IMR-90 (cell line): ENCODE measurements around the gene VWA8. TPM values are rescaled to one million over a fixed set of nuclear protein-coding genes. Genes with fewer than 3 reads are reported as not detected.

Experiments
- ATAC-seq: fragments of 200-7000 bp; cut with Tn5 transposase; 2 replicates; pipeline ENCODE4 v1.9.1; 2020; ENCODE audit warnings: low read depth, mild to moderate bottlenecking, moderate library complexity
- BruUV-seq: library from RNA; stranded (reverse); fragments of 400-500 nt; replicated peaks from 2 replicates; lab custom pipeline; 2021; lab: Mats Ljungman, UMichigan
- CTCF ChIA-PET: fragments of 300-600 bp; formaldehyde crosslinking; extraction: SDS; loops from one replicate; lab custom pipeline; 2021; ENCODE audit warnings: antibody characterized with exemption; lab: Yijun Ruan, JAX
- POLR2A ChIA-PET: fragments of 300-600 bp; sonication (Branson Sonifier 250); formaldehyde crosslinking; loops from one replicate; lab custom pipeline; 2022; ENCODE audit warnings: antibody characterized with exemption; ENCODE audit not compliant: unreplicated experiment; lab: Charles Lee
- DNase-seq: peaks from one replicate; pipeline ENCODE4 v3.0.0; 2013
- H2AFZ ChIP-seq: replicated peaks from 2 replicates; pipeline ENCODE3; 2013; ENCODE audit warnings: low read length, mild to moderate bottlenecking; ENCODE audit not compliant: poor library complexity
- H2AK5ac ChIP-seq: 2 replicates; pipeline ENCODE4 v1.6.1; 2013; ENCODE audit warnings: low read depth, low read length, inconsistent platforms
- H2AK9ac ChIP-seq: replicated peaks from 2 replicates; pipeline ENCODE3; 2013; ENCODE audit warnings: mild to moderate bottlenecking, low read depth, low read length, moderate library complexity; ENCODE audit not compliant: poor library complexity
- H2BK120ac ChIP-seq: 2 replicates; pipeline ENCODE4 v1.6.1; 2013; ENCODE audit warnings: low read depth, low read length, inconsistent platforms
- H2BK15ac ChIP-seq: 3 replicates; pipeline ENCODE4 v1.6.1; 2013; ENCODE audit warnings: low read depth, low read length, inconsistent platforms
- H2BK20ac ChIP-seq: 2 replicates; pipeline ENCODE4 v1.6.1; 2013; ENCODE audit warnings: low read depth, mild to moderate bottlenecking, inconsistent platforms, low read length, moderate library complexity
- H2BK5ac ChIP-seq: 2 replicates; pipeline ENCODE4 v1.6.1; 2013; ENCODE audit warnings: mild to moderate bottlenecking, low read depth, low read length, inconsistent platforms; ENCODE audit not compliant: poor library complexity, severe bottlenecking
- H3K14ac ChIP-seq: replicated peaks from 2 replicates; pipeline ENCODE4 v1.6.1; 2013; ENCODE audit warnings: low read depth, low read length, inconsistent platforms
- H3K18ac ChIP-seq: 2 replicates; pipeline ENCODE4 v1.6.1; 2013; ENCODE audit warnings: low read depth, low read length, control low read depth
- H3K23ac ChIP-seq: 2 replicates; pipeline ENCODE4 v1.6.1; 2013; ENCODE audit warnings: low read depth, low read length, inconsistent platforms
- H3K27ac ChIP-seq: 2 replicates; pipeline ENCODE4 v1.5.1; 2013; ENCODE audit warnings: mild to moderate bottlenecking, control low read depth, low read length; ENCODE audit not compliant: insufficient read depth
- H3K27me3 ChIP-seq: 2 replicates; pipeline ENCODE4 v1.6.1; 2013; ENCODE audit warnings: low read length; ENCODE audit not compliant: control insufficient read depth, insufficient read depth
- H3K36me3 ChIP-seq: 2 replicates; pipeline ENCODE4 v1.6.1; 2013; ENCODE audit warnings: low read length, mixed read lengths; ENCODE audit not compliant: control insufficient read depth, insufficient read depth
- H3K4ac ChIP-seq: 2 replicates; pipeline ENCODE4 v1.6.1; 2013; ENCODE audit warnings: low read depth, low read length, inconsistent platforms
- H3K4me1 ChIP-seq: 2 replicates; pipeline ENCODE4 v1.6.1; 2013; ENCODE audit warnings: low read length, mixed read lengths; ENCODE audit not compliant: control insufficient read depth, insufficient read depth
- H3K4me2 ChIP-seq: 2 replicates; pipeline ENCODE4 v1.6.1; 2013; ENCODE audit warnings: low read depth, mild to moderate bottlenecking, control low read depth, low read length, moderate library complexity
- H3K4me3 ChIP-seq: 2 replicates; pipeline ENCODE4 v1.5.1; 2013; ENCODE audit warnings: low read depth, mild to moderate bottlenecking, control low read depth, low read length, moderate library complexity; ENCODE audit not compliant: insufficient read depth
- H3K56ac ChIP-seq: 2 replicates; pipeline ENCODE4 v1.6.1; 2013; ENCODE audit warnings: low read length, inconsistent platforms; ENCODE audit not compliant: insufficient read depth; ENCODE audit errors: extremely low read depth
- H3K79me1 ChIP-seq, 2 experiments: 2 replicates each; pipeline ENCODE4 v1.6.1; 2013; ENCODE audit warnings: low read length in 2 of 2, inconsistent platforms in 1 of 2, low read depth in 1 of 2
- H3K9ac ChIP-seq: 2 replicates; pipeline ENCODE4 v1.6.1; 2013; ENCODE audit warnings: low read depth, low read length, control low read depth
- H3K9me1 ChIP-seq: 2 replicates; pipeline ENCODE4 v1.6.1; 2013; ENCODE audit warnings: low read length, inconsistent platforms; ENCODE audit not compliant: insufficient read depth
- H3K9me3 ChIP-seq: 2 replicates; pipeline ENCODE4 v1.6.1; 2013; ENCODE audit warnings: low read length; ENCODE audit not compliant: control insufficient read depth, insufficient read depth
- H4K20me1 ChIP-seq: 2 replicates; pipeline ENCODE4 v1.6.1; 2013; ENCODE audit warnings: low read length, inconsistent platforms; ENCODE audit not compliant: insufficient read depth
- H4K5ac ChIP-seq: 2 replicates; pipeline ENCODE4 v1.6.1; 2013; ENCODE audit warnings: mild to moderate bottlenecking, low read depth, low read length, control low read depth
- H4K8ac ChIP-seq, 2 experiments: 2 replicates each; pipeline ENCODE4 v1.6.1; 2013; ENCODE audit warnings: low read depth in 2 of 2, low read length in 2 of 2, control low read depth in 1 of 2, inconsistent platforms in 1 of 2
- H4K91ac ChIP-seq: 2 replicates; pipeline ENCODE4 v1.6.1; 2013; ENCODE audit warnings: low read depth, low read length, inconsistent platforms; ENCODE audit not compliant: insufficient read depth
- BHLHE40 ChIP-seq: fragments of 150-350 bp; IDR thresholded peaks from 2 replicates; pipeline ENCODE4 v1.6.1; 2016; ENCODE audit warnings: mild to moderate bottlenecking, low read depth, low read length
- CEBPB ChIP-seq: IDR thresholded peaks from 2 replicates; pipeline ENCODE4 v1.6.1; 2012; ENCODE audit warnings: low read depth, low read length, improper control_type of control experiment
- CHD1 ChIP-seq: IDR thresholded peaks from 2 replicates; pipeline ENCODE4 v1.6.1; 2012; ENCODE audit warnings: low read depth, low read length, improper control_type of control experiment
- CTCF ChIP-seq: conservative IDR thresholded peaks from 2 replicates; pipeline ENCODE4 v1.5.1; 2012; ENCODE audit warnings: mild to moderate bottlenecking, low read depth, low read length, improper control_type of control experiment
- FOS ChIP-seq: fragments of 150-350 bp; IDR thresholded peaks from 2 replicates; pipeline ENCODE4 v1.6.1; 2016; ENCODE audit warnings: low read depth, low read length
- MAZ ChIP-seq: IDR thresholded peaks from 2 replicates; pipeline ENCODE4 v1.6.1; 2012; ENCODE audit warnings: low read depth, mild to moderate bottlenecking, low read length, improper control_type of control experiment, moderate library complexity, borderline replicate concordance
- MXI1 ChIP-seq: IDR thresholded peaks from 2 replicates; pipeline ENCODE4 v1.6.1; 2012; ENCODE audit warnings: low read depth, mild to moderate bottlenecking, low read length, moderate library complexity, borderline replicate concordance
- RAD21 ChIP-seq: IDR thresholded peaks from 2 replicates; pipeline ENCODE4 v1.6.1; 2012; ENCODE audit warnings: low read length, improper control_type of control experiment
- RCOR1 ChIP-seq: IDR thresholded peaks from 2 replicates; pipeline ENCODE4 v1.6.1; 2012; ENCODE audit warnings: mild to moderate bottlenecking, low read length, improper control_type of control experiment; ENCODE audit not compliant: insufficient replicate concordance
- SMC3 ChIP-seq: fragments of 150-350 bp; IDR thresholded peaks from 2 replicates; pipeline ENCODE4 v1.6.1; 2016; ENCODE audit warnings: low read depth, mild to moderate bottlenecking, antibody characterized with exemption, low read length, moderate library complexity
- WGBS, 2 experiments: methylation state at CpG; one replicate each; pipeline versions ENCODE4 v1.1.5 to v1.1.7; 2013; ENCODE audit warnings: missing lambda C conversion rate in 2 of 2; ENCODE audit not compliant: insufficient read length in 1 of 2; ENCODE audit errors: extremely low coverage in 2 of 2; 5-methylcytosine and 5-hydroxymethylcytosine counted together
- dilution Hi-C: fragments of 300-500 bp; cut with HindIII; formaldehyde crosslinking; loops from one replicate; pipeline ENCODE4 v1.14.3; 2018; ENCODE audit warnings: low sequenced_read_pairs; ENCODE audit not compliant: unreplicated experiment
- in situ Hi-C: fragments of 300-500 bp; cut with MboI; formaldehyde crosslinking; loops from 3 replicates; pipeline ENCODE4 v1.14.3; 2019; ENCODE audit warnings: low sequenced_read_pairs, inconsistent platforms, mixed read lengths
- intact Hi-C: fragments of 100-400 bp; cut with micrococcal nuclease; formaldehyde crosslinking; loops from 2 replicates; pipeline ENCODE4 v1.10.0; 2022
- polyA plus RNA-seq, 3 experiments: library from polyadenylated mRNA; depleted of rRNA; stranded (reverse); fragments of >200 nt; gene quantifications; 2 replicates each; pipeline ENCODE4 v1.2.3, GENCODE V29; 2012; ENCODE audit warnings: low replicate concordance in 1 of 3
- total RNA-seq: library from RNA; depleted of rRNA; stranded (reverse); fragments of >200 nt; gene quantifications from 2 replicates; pipeline ENCODE4 v1.2.3, GENCODE V29; 2012

VWA8 gene
- total and polyA plus RNA-seq, 2 of the 4 experiments (the other 2 are of a cell fraction) = 5.9 to 18.3 TPM

GRCh38 chr13:41740479-41740878 is 220.4 kb downstream of the VWA8 start:
- CTCF ChIA-PET = interaction anchor here (0.7 to 1.0 kb wide), 2 partner anchors 13 to 27 kb away, joined by 3 to 4 read pairs; no protein-coding TSS in a partner anchor
- no peak overlapping the region for H2BK5ac ChIP-seq
- no peaks in the 10 kb centered on the region for H3K4me1 ChIP-seq
- H3K79me1 ChIP-seq = no peaks in the 10 kb centered on the region; a peak in 2 of 4 replicates
- no peak overlapping the region for H2BK20ac ChIP-seq
- H3K27me3 ChIP-seq = no peaks in the 10 kb centered on the region
- H3K4ac ChIP-seq = no peak overlapping the region
- H3K36me3 ChIP-seq = no peaks in the 10 kb centered on the region
- dilution Hi-C loops (no loop called here), in situ Hi-C loops (no loop called here), intact Hi-C loops (no loop called here)
- no TSS peak for BruUV-seq
- H3K9ac ChIP-seq = no peak overlapping the region
- H3K27ac ChIP-seq = no peak overlapping the region
- H3K56ac ChIP-seq = no peak overlapping the region
- H2BK120ac ChIP-seq = no peak overlapping the region
- no peak overlapping the region for H3K23ac ChIP-seq
- H4K20me1 ChIP-seq = no peaks in the 10 kb centered on the region
- WGBS, 2 experiments = no CpG with 5 or more reads among the region's 4 CpGs
- no peaks in the 10 kb centered on the region for H3K9me1 ChIP-seq
- H3K9me3 ChIP-seq = no peaks in the 10 kb centered on the region
- no peak overlapping the region for H4K5ac ChIP-seq
- H3K4me3 ChIP-seq = no peak overlapping the region
- no peak overlapping the region for H2AK9ac ChIP-seq
- no peak overlapping the region for H3K14ac ChIP-seq
- no peak overlapping the region for H3K18ac ChIP-seq
- H2AFZ ChIP-seq = no peak overlapping the region
- no peak overlapping the region for H2AK5ac ChIP-seq
- no peak overlapping the region for H4K91ac ChIP-seq
- H3K4me2 ChIP-seq = no peak overlapping the region
- TF ChIP-seq RAD21 = no peak
- TF ChIP-seq CHD1 = no peak
- TF ChIP-seq CEBPB = no peak
- no peak for TF ChIP-seq FOS
- TF ChIP-seq RCOR1 = no peak
- TF ChIP-seq MXI1 = no peak
- TF ChIP-seq SMC3 = no peak
- TF ChIP-seq MAZ = no peak
- no peak for TF ChIP-seq BHLHE40
- TF ChIP-seq CTCF = no peak
- POLR2A ChIA-PET = no interaction called here
- ATAC-seq (no peak), DNase-seq (no peak)
- H4K8ac ChIP-seq = no peak overlapping the region
- no peak overlapping the region for H2BK15ac ChIP-seq
